B cell (primary cell): Measurements from ENCODE around the gene LCN9. TPM values are rescaled to one million over a fixed set of nuclear protein-coding genes. Genes with fewer than 3 reads are reported as not detected.
"Not testable (repeated sequence)": the region's sequence is repeated elsewhere in the genome, so short reads cannot be mapped to it uniquely, and the experiment has no call there.

Experiments
- ATAC-seq: fragments of 200-7000 bp; cut with Tn5 transposase; one replicate; pipeline ENCODE4 v1.10.0; 2021; ENCODE audit warnings: low read depth, mild to moderate bottlenecking, moderate number of reproducible peaks, moderate library complexity
- CTCF ChIA-PET: fragments of 350-600 bp; sonication (Branson Sonifier 250); formaldehyde crosslinking; loops from one replicate; lab custom pipeline; 2021; ENCODE audit warnings: antibody characterized with exemption, inconsistent platforms; lab: Charles Lee
- POLR2A ChIA-PET: fragments of 350-600 bp; sonication (Branson Sonifier 250); formaldehyde crosslinking; loops from one replicate; lab custom pipeline; 2021; ENCODE audit warnings: antibody characterized with exemption; lab: Charles Lee
- DNase-seq: peaks from one replicate; pipeline ENCODE4 v3.0.0; 2013
- H2AFZ ChIP-seq: 2 replicates; pipeline ENCODE4 v1.6.1; 2012; ENCODE audit warnings: mild to moderate bottlenecking, low read depth, low read length; ENCODE audit not compliant: insufficient read depth, poor library complexity, severe bottlenecking
- H3K27ac ChIP-seq, 2 donors: 1 replicate in 1 of 2; 2 replicates in 1 of 2; pipeline ENCODE4 v1.5.1; 2012 to 2013; ENCODE audit warnings: low read length in 2 of 2, mild to moderate bottlenecking in 2 of 2, moderate library complexity in 1 of 2
- H3K27me3 ChIP-seq, 4 experiments: fragments of 200-600 bp in 1 of 4; sonication (generic) in 1 of 4; replicated peaks in 1 of 4; 1 replicate in 2 of 4; 2 replicates in 2 of 4; pipeline versions ENCODE4 v1.6.1 to v1.7.0; 2013 to 2016; ENCODE audit warnings: low read length in 3 of 4, mild to moderate bottlenecking in 2 of 4, mixed read lengths in 1 of 4, moderate library complexity in 1 of 4; ENCODE audit not compliant: insufficient read depth in 4 of 4, control insufficient read depth in 3 of 4; ENCODE audit errors: control extremely low read depth in 1 of 4
- H3K36me3 ChIP-seq, 2 experiments: replicated peaks in 1 of 2; 1 replicate in 1 of 2; 2 replicates in 1 of 2; pipeline versions ENCODE4 v1.6.1 to v1.7.1; 2013; ENCODE audit warnings: low read length in 1 of 2; ENCODE audit not compliant: insufficient read depth in 2 of 2, control insufficient read depth in 1 of 2; ENCODE audit errors: control extremely low read depth in 1 of 2, extremely low read depth in 1 of 2
- H3K4me1 ChIP-seq, 2 donors: fragments of 200-600 bp in 1 of 2; sonication (generic) in 1 of 2; 1 replicate in 1 of 2; 2 replicates in 1 of 2; pipeline versions ENCODE4 v1.5.1 to v1.6.1; 2013 to 2017; ENCODE audit warnings: low read length in 2 of 2; ENCODE audit not compliant: control insufficient read depth in 2 of 2, insufficient read depth in 2 of 2
- H3K4me2 ChIP-seq: replicated peaks from 2 replicates; pipeline ENCODE3; 2012; ENCODE audit warnings: mild to moderate bottlenecking, low read depth, low read length; ENCODE audit not compliant: poor library complexity, severe bottlenecking
- H3K4me3 ChIP-seq, 5 experiments: fragments of 200-600 bp in 1 of 5; sonication (generic) in 1 of 5; 1 replicate in 3 of 5; 2 replicates in 2 of 5; pipeline versions ENCODE4 v1.5.1 to v1.7.0; 2011 to 2016; ENCODE audit warnings: low read length in 4 of 5, mild to moderate bottlenecking in 4 of 5, low read depth in 2 of 5, control low read depth in 1 of 5, moderate library complexity in 1 of 5; ENCODE audit not compliant: insufficient read depth in 1 of 5; ENCODE audit errors: control extremely low read depth in 1 of 5, extremely low read depth in 1 of 5
- H3K79me2 ChIP-seq: fragments of 200-600 bp; sonication (generic); one replicate; pipeline ENCODE4 v1.6.0; 2016; ENCODE audit warnings: low read length; ENCODE audit not compliant: control insufficient read depth, insufficient read depth
- H3K9ac ChIP-seq: fragments of 200-600 bp; sonication (generic); 2 replicates; pipeline ENCODE4 v1.6.1; 2017; ENCODE audit warnings: mild to moderate bottlenecking, low read length, moderate library complexity
- H3K9me3 ChIP-seq, 3 donors: one replicate each; pipeline versions ENCODE4 v1.6.1 to v1.7.1; 2013; ENCODE audit warnings: low read length in 2 of 3; ENCODE audit not compliant: control insufficient read depth in 2 of 3, insufficient read depth in 1 of 3; ENCODE audit errors: control extremely low read depth in 1 of 3
- H4K20me1 ChIP-seq: 2 replicates; pipeline ENCODE4 v1.6.0; 2012; ENCODE audit warnings: mild to moderate bottlenecking, low read length; ENCODE audit not compliant: insufficient read depth, control insufficient read depth, poor library complexity, severe bottlenecking
- H3K27ac Mint-ChIP-seq: one replicate; pipeline ENCODE4 v1.8.0; 2021; ENCODE audit warnings: mixed read lengths
- H3K27me3 Mint-ChIP-seq: one replicate; pipeline ENCODE4 v1.8.0; 2021; ENCODE audit warnings: mixed read lengths
- H3K4me1 Mint-ChIP-seq: one replicate; pipeline ENCODE4 v1.8.0; 2021; ENCODE audit warnings: mixed read lengths
- H3K4me3 Mint-ChIP-seq: one replicate; pipeline ENCODE4 v1.8.0; 2021; ENCODE audit warnings: mixed read lengths
- H3K9me3 Mint-ChIP-seq: one replicate; pipeline ENCODE4 v1.8.0; 2022; ENCODE audit warnings: mixed read lengths; ENCODE audit not compliant: insufficient read depth
- EZH2 ChIP-seq: IDR thresholded peaks from 2 replicates; pipeline ENCODE4 v1.6.1; 2012; ENCODE audit warnings: borderline replicate concordance, low read depth, mild to moderate bottlenecking, moderate library complexity, low read length; ENCODE audit not compliant: insufficient read depth, poor library complexity, severe bottlenecking
- WGBS: methylation state at CpG from one replicate; pipeline ENCODE4 v1.1.5; 2013; ENCODE audit warnings: missing lambda C conversion rate; ENCODE audit not compliant: insufficient coverage; 5-methylcytosine and 5-hydroxymethylcytosine counted together
- intact Hi-C: fragments of 100-400 bp; cut with micrococcal nuclease; formaldehyde crosslinking; loops from one replicate; pipeline ENCODE4 v1.10.0; 2022
- polyA plus RNA-seq: library from polyadenylated mRNA; depleted of rRNA; stranded (reverse); fragments of >200 nt; gene quantifications from 2 replicates; pipeline ENCODE4 v1.2.3, GENCODE V29; 2012
- total RNA-seq, 2 donors: library from RNA; stranded (reverse); fragments of 120-200 nt in 1 of 2; gene quantifications; 1 replicate in 1 of 2; 2 replicates in 1 of 2; pipeline versions ENCODE4 v1.2.3 to v1.2.4, GENCODE V29; 2013 to 2022
- TF ChIP-seq, protein P1 (sequence below): fragments of 200-600 bp; IDR thresholded peaks from one replicate; pipeline ENCODE4 v1.8.0; 2022; ENCODE audit warnings: antibody characterized with exemption, mild to moderate bottlenecking

LCN9 gene
- total and polyA plus RNA-seq, 2 donors (not counting 1 experiment from before 2014, with no cell fraction given) = not detected

DNA sequence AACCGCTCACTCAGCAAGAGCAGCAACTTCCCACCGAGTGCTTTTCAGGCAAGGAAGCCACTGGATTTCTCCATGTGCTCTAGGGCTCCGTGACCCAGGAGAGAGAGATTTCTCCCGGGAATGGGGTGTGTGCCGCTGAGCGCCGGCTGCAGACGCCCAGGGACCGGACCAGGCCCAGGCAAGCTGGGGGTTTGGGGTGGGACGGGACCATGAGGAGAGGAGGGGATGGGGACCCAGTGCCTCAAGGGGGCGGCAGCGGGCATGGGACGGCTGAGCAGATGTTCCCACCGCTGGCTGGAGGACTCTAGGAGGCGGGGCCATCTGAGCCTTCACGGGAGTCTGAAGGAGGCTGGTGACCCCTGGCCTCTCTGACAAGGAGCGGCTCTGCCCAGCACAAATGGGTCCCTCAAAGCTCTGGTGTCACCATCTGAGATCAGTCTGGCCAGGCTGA is 8.5 kb downstream of the LCN9 start:
- H3K9ac ChIP-seq = no peak overlapping the region
- intact Hi-C loops = no loop called here
- Mint-ChIP-seq H3K4me1 (no peaks in the 10 kb centered on the region), H3K27ac (no peak overlapping the region), H3K27me3 (peaks cover 3% of the 10 kb centered on the region), H3K4me3 (no peak overlapping the region), H3K9me3 (peaks cover 3% of the 10 kb centered on the region)
- no peak for ATAC-seq
- no peak for DNase-seq
- no peaks in the 10 kb centered on the region for H3K79me2 ChIP-seq
- 55% methylated on average over 13 of the region's 17 CpGs for WGBS
- no peak for TF ChIP-seq EZH2
- TF ChIP-seq, protein P1, sequence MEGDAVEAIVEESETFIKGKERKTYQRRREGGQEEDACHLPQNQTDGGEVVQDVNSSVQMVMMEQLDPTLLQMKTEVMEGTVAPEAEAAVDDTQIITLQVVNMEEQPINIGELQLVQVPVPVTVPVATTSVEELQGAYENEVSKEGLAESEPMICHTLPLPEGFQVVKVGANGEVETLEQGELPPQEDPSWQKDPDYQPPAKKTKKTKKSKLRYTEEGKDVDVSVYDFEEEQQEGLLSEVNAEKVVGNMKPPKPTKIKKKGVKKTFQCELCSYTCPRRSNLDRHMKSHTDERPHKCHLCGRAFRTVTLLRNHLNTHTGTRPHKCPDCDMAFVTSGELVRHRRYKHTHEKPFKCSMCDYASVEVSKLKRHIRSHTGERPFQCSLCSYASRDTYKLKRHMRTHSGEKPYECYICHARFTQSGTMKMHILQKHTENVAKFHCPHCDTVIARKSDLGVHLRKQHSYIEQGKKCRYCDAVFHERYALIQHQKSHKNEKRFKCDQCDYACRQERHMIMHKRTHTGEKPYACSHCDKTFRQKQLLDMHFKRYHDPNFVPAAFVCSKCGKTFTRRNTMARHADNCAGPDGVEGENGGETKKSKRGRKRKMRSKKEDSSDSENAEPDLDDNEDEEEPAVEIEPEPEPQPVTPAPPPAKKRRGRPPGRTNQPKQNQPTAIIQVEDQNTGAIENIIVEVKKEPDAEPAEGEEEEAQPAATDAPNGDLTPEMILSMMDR = no peak
- H3K27ac ChIP-seq = no peak overlapping the region
- no peaks in the 10 kb centered on the region for H3K36me3 ChIP-seq
- H3K4me3 ChIP-seq = no peak overlapping the region
- no peaks in the 10 kb centered on the region for H3K4me1 ChIP-seq
- peaks cover 0 to 13% (median 0%) of the 10 kb centered on the region in 3 donors for H3K9me3 ChIP-seq
- no peaks in the 10 kb centered on the region for H3K27me3 ChIP-seq
- ChIA-PET POLR2A (no interaction called here), CTCF (no interaction called here)
- no peak overlapping the region for H2AFZ ChIP-seq
- H4K20me1 ChIP-seq = no peaks in the 10 kb centered on the region
- H3K4me2 ChIP-seq = no peak overlapping the region

DNA sequence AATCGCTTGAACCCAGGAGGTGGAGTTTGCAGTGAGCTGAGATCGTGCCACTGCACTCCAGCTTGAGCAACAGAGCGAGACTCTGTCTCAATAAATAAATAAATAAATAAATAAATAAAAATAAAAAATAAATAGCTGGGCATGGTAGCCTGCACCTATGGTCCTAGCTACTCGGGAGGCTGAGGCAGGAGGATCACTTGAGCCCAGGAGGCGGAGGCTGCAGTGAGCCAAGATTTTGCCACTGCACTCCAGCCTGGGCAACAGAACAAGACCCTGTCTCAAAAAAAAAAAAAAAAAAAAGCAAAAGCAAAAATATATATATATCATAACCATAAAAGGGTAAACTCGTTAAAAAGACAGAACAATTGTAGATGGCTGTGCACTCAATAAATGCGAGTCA is 9.7 kb downstream of the LCN9 start:
- CTCF ChIA-PET, H3K27me3 ChIP-seq, H3K36me3 ChIP-seq, H3K4me1 Mint-ChIP-seq, H4K20me1 ChIP-seq, H3K27me3 Mint-ChIP-seq, H3K79me2 ChIP-seq, H3K27ac ChIP-seq, H3K9ac ChIP-seq, H3K4me2 ChIP-seq, ATAC-seq, H3K9me3 Mint-ChIP-seq, POLR2A ChIA-PET, H2AFZ ChIP-seq, H3K4me1 ChIP-seq, DNase-seq, H3K4me3 Mint-ChIP-seq, intact Hi-C loops, H3K27ac Mint-ChIP-seq, H3K4me3 ChIP-seq: not testable (repeated sequence)
- WGBS = 100% methylated on average over 1 of the region's 7 CpGs
- H3K9me3 ChIP-seq = peaks cover 0 to 13% (median 0%) of the 10 kb centered on the region in 3 donors
